Stimulated activated CD8-positive, alpha-beta memory T cell treated with anti-CD3 and anti-CD28 coated beads, Interleukin-4, amount 100 ng/mL, for 4 hours (primary cell): Measurements from ENCODE around the gene DHH.
"Not testable (repeated sequence)": the region's sequence is repeated elsewhere in the genome, so short reads cannot be mapped to it uniquely, and the experiment has no call there.

Experiments used
- DNase-seq, 2 donors: peaks; one replicate each; pipeline ENCODE4 v3.0.0-alpha.2; 2020; ENCODE audit warnings: low read depth in 2 of 2, low spot score in 1 of 2

The DHH gene

GRCh38 chr12:49070971-49071370 is 23.6 kb downstream of the DHH start:
- DNase-seq = no peak

- peak; percentile 95 to 98 for DNase-seq
Measured at GRCh38 chr12:49069507-49070346, 24.9 kb downstream of the DHH start, which contains the start of gene RHEBL1. Gene RHEBL1 (minus strand): TSS chr12:49069979. CDS start chr12:49069785, 194 bp downstream.

GRCh38 chr12:49068879-49069506 is 25.6 kb downstream of the DHH start:
- DNase-seq = no peak

- no peak for DNase-seq
Measured at GRCh38 chr12:49066120-49066519, 28.5 kb downstream of the DHH start.

GRCh38 chr12:49064767-49065152 is 29.8 kb downstream of the DHH start:
- DNase-seq = no peak

GRCh38 chr12:49061916-49062315 is 32.7 kb downstream of the DHH start:
- DNase-seq = not testable (repeated sequence)

GRCh38 chr12:49061157-49061650 is 33.4 kb downstream of the DHH start:
- no peak for DNase-seq

GRCh38 chr12:49060237-49061156 is 34.1 kb downstream of the DHH start, which contains the start of gene KMT2D:
Gene KMT2D (minus strand): TSS chr12:49060794. CDS start chr12:49055324, 5,470 bp downstream.
- DNase-seq = peak; percentile 65 to 84

- no peak for DNase-seq
Measured at GRCh38 chr12:49059299-49060171, 35.1 kb downstream of the DHH start.

- no peak for DNase-seq
Measured at GRCh38 chr12:49059045-49059298, 35.6 kb downstream of the DHH start.

- DNase-seq = no peak
Measured at GRCh38 chr12:49058366-49059044, 36.1 kb downstream of the DHH start.

GRCh38 chr12:49057888-49058287 is 36.7 kb downstream of the DHH start:
- DNase-seq = no peak

- DNase-seq = no peak
Measured at GRCh38 chr12:49055978-49056754, 38.4 kb downstream of the DHH start.

- no peak for DNase-seq
Measured at GRCh38 chr12:49055092-49055491, 39.5 kb downstream of the DHH start.

GRCh38 chr12:49054524-49054923 is 40.1 kb downstream of the DHH start:
- no peak for DNase-seq

GRCh38 chr12:49054096-49054495 is 40.5 kb downstream of the DHH start:
- DNase-seq = no peak

GRCh38 chr12:49052451-49053208 is 42.0 kb downstream of the DHH start:
- DNase-seq = no peak

GRCh38 chr12:49051777-49052438 is 42.7 kb downstream of the DHH start:
- no peak for DNase-seq
